H1 (cell line): ENCODE results near the gene AMY1A. TPM values are rescaled to one million over a fixed set of nuclear protein-coding genes. Genes with fewer than 3 reads are reported as not detected.
"Not testable (repeated sequence)": the region's sequence is repeated elsewhere in the genome, so short reads cannot be mapped to it uniquely, and the experiment has no call there.

Experiments
- CTCF ChIA-PET: fragments of 300-600 bp; sonication (Branson Sonifier 250); formaldehyde crosslinking; loops from one replicate; lab custom pipeline; 2021; ENCODE audit not compliant: partially characterized antibody; lab: Charles Lee
- POLR2A ChIA-PET: fragments of 300-600 bp; sonication (Branson Sonifier 250); formaldehyde crosslinking; loops from one replicate; lab custom pipeline; 2021; ENCODE audit warnings: inconsistent platforms; ENCODE audit not compliant: partially characterized antibody; lab: Charles Lee
- DNase-seq, 2 experiments: peaks; one replicate each; pipeline versions ENCODE4 v3.0.0 to v3.0.0-alpha.2; 2010 to 2022; ENCODE audit warnings: low spot score in 2 of 2, low read depth in 1 of 2, mixed read lengths in 1 of 2
- FAIRE-seq: peaks from 2 replicates; lab custom pipeline; 2011; peaks lifted over from hg19 to GRCh38; lab: Jason Lieb, UNC
- H2AFZ ChIP-seq: 2 replicates; pipeline ENCODE4 v1.8.1; 2012; ENCODE audit warnings: low read length, inconsistent platforms
- H2AK5ac ChIP-seq: 2 replicates; pipeline ENCODE4 v1.6.1; 2013; ENCODE audit warnings: low read depth, low read length
- H2BK120ac ChIP-seq: replicated peaks from 2 replicates; pipeline ENCODE3; 2013; ENCODE audit warnings: low read depth, low read length, inconsistent platforms
- H2BK12ac ChIP-seq: 2 replicates; pipeline ENCODE4 v1.6.1; 2013; ENCODE audit warnings: low read depth, low read length
- H2BK15ac ChIP-seq: 2 replicates; pipeline ENCODE4 v1.6.1; 2013; ENCODE audit warnings: low read length
- H2BK20ac ChIP-seq: 2 replicates; pipeline ENCODE4 v1.6.1; 2013; ENCODE audit warnings: low read length
- H2BK5ac ChIP-seq: 2 replicates; pipeline ENCODE4 v1.6.1; 2013; ENCODE audit warnings: low read depth, low read length
- H3K14ac ChIP-seq: 2 replicates; pipeline ENCODE4 v1.6.1; 2013; ENCODE audit warnings: inconsistent platforms; ENCODE audit not compliant: insufficient read length
- H3K18ac ChIP-seq: 2 replicates; pipeline ENCODE4 v1.6.1; 2013; ENCODE audit warnings: low read length; ENCODE audit errors: extremely low read depth
- H3K23ac ChIP-seq: 2 replicates; pipeline ENCODE4 v1.6.1; 2013; ENCODE audit warnings: inconsistent platforms; ENCODE audit not compliant: insufficient read length
- H3K23me2 ChIP-seq: 2 replicates; pipeline ENCODE4 v1.6.1; 2013; ENCODE audit warnings: low read depth, low read length
- H3K27ac ChIP-seq: 2 replicates; pipeline ENCODE4 v1.6.1; 2011; ENCODE audit warnings: low read depth, low read length, inconsistent platforms
- H3K27me3 ChIP-seq, 4 experiments: replicated peaks in 1 of 4; 1 replicate in 1 of 4; 2 replicates in 3 of 4; pipeline versions ENCODE4 v1.6.1 to v1.8.1; 2011 to 2013; ENCODE audit warnings: low read length in 3 of 4, mild to moderate bottlenecking in 3 of 4, inconsistent platforms in 2 of 4, mixed read lengths in 2 of 4, moderate library complexity in 1 of 4; ENCODE audit not compliant: control insufficient read depth in 3 of 4, insufficient read depth in 3 of 4; ENCODE audit errors: extremely low read depth in 1 of 4
- H3K36me3 ChIP-seq, 4 experiments: 2 replicates each; pipeline versions ENCODE4 v1.6.1 to v1.8.1; 2011 to 2013; ENCODE audit warnings: mild to moderate bottlenecking in 4 of 4, low read length in 3 of 4, moderate library complexity in 2 of 4, control low read depth in 1 of 4, inconsistent platforms in 1 of 4; ENCODE audit not compliant: insufficient read depth in 4 of 4, control insufficient read depth in 2 of 4
- H3K4ac ChIP-seq: replicated peaks from 2 replicates; pipeline ENCODE3; 2013; ENCODE audit warnings: low read length, low read depth, mixed read lengths, inconsistent platforms; ENCODE audit not compliant: insufficient read length
- H3K4me1 ChIP-seq, 4 experiments: replicated peaks in 1 of 4; 1 replicate in 1 of 4; 2 replicates in 3 of 4; pipeline versions ENCODE4 v1.6.1 to v1.8.1; 2011 to 2013; ENCODE audit warnings: low read length in 3 of 4, inconsistent platforms in 2 of 4, mixed read lengths in 1 of 4; ENCODE audit not compliant: insufficient read depth in 4 of 4, control insufficient read depth in 3 of 4
- H3K4me2 ChIP-seq, 2 experiments: 2 replicates each; pipeline versions ENCODE4 v1.6.1 to v1.8.1; 2011 to 2013; ENCODE audit warnings: low read depth in 2 of 2, low read length in 2 of 2, control low read depth in 1 of 2, inconsistent platforms in 1 of 2, mild to moderate bottlenecking in 1 of 2; ENCODE audit not compliant: insufficient read depth in 1 of 2
- H3K4me3 ChIP-seq, 4 experiments: fragments of 200-600, 300-600 bp in 1 of 4; sonication (generic), shearing (Covaris generic), sonication (Bioruptor Twin) in 1 of 4; 2 replicates each; pipeline versions ENCODE4 v1.5.1 to v1.8.1; 2011 to 2016; ENCODE audit warnings: low read length in 4 of 4, low read depth in 3 of 4, control low read depth in 2 of 4, inconsistent platforms in 2 of 4, mild to moderate bottlenecking in 2 of 4, mixed read lengths in 1 of 4, moderate library complexity in 1 of 4; ENCODE audit not compliant: insufficient read depth in 2 of 4; ENCODE audit errors: extremely low read depth in 1 of 4
- H3K56ac ChIP-seq: replicated peaks from 2 replicates; pipeline ENCODE3; 2013; ENCODE audit warnings: low read depth, mild to moderate bottlenecking, mixed read lengths, low read length, inconsistent platforms; ENCODE audit not compliant: insufficient read length
- H3K79me1 ChIP-seq: 2 replicates; pipeline ENCODE4 v1.6.1; 2013; ENCODE audit warnings: low read depth, low read length, control low read depth
- H3K79me2 ChIP-seq, 2 experiments: 2 replicates each; pipeline versions ENCODE4 v1.6.1 to v1.8.1; 2012 to 2013; ENCODE audit warnings: low read length in 2 of 2, mild to moderate bottlenecking in 2 of 2, inconsistent platforms in 1 of 2; ENCODE audit not compliant: insufficient read depth in 2 of 2, control insufficient read depth in 1 of 2
- H3K9ac ChIP-seq, 4 experiments: replicated peaks in 1 of 4; 1 replicate in 1 of 4; 2 replicates in 3 of 4; pipeline versions ENCODE4 v1.6.1 to v1.8.1; 2011 to 2013; ENCODE audit warnings: low read depth in 3 of 4, low read length in 3 of 4, control low read depth in 2 of 4, mild to moderate bottlenecking in 2 of 4, moderate library complexity in 2 of 4, inconsistent platforms in 1 of 4; ENCODE audit errors: extremely low read depth in 1 of 4
- H3K9me3 ChIP-seq, 2 experiments: 2 replicates each; pipeline versions ENCODE4 v1.6.1 to v1.8.1; 2012 to 2013; ENCODE audit warnings: mild to moderate bottlenecking in 2 of 2, moderate library complexity in 2 of 2, control low read depth in 1 of 2, inconsistent platforms in 1 of 2, low read depth in 1 of 2, low read length in 1 of 2, mixed read lengths in 1 of 2; ENCODE audit not compliant: insufficient read depth in 2 of 2
- H4K20me1 ChIP-seq, 2 experiments: replicated peaks in 1 of 2; 2 replicates each; pipeline versions ENCODE3 to v1.8.1; 2011 to 2013; ENCODE audit warnings: inconsistent platforms in 2 of 2, low read length in 2 of 2, mild to moderate bottlenecking in 1 of 2; ENCODE audit not compliant: insufficient read depth in 2 of 2, control insufficient read depth in 1 of 2
- H4K5ac ChIP-seq: 2 replicates; pipeline ENCODE4 v1.6.1; 2013; ENCODE audit warnings: low read length, low read depth, mixed read lengths, inconsistent platforms; ENCODE audit not compliant: insufficient read length
- H4K8ac ChIP-seq: 2 replicates; pipeline ENCODE4 v1.8.0; 2013; ENCODE audit warnings: mild to moderate bottlenecking, moderate library complexity, low read length, inconsistent platforms; ENCODE audit not compliant: insufficient read depth; ENCODE audit errors: extremely low read depth
- H4K91ac ChIP-seq: replicated peaks from 2 replicates; pipeline ENCODE3; 2013; ENCODE audit warnings: low read length, mixed read lengths, inconsistent platforms; ENCODE audit not compliant: insufficient read length
- WGBS, 2 experiments: shearing (Covaris generic) in 1 of 2; methylation state at CpG; one replicate each; pipeline versions ENCODE4 v1.1.6 to v1.1.7; 2013 to 2015; ENCODE audit warnings: low lambda C conversion rate in 2 of 2, mixed read lengths in 2 of 2, inconsistent platforms in 1 of 2, low coverage in 1 of 2, missing lambda C conversion rate in 1 of 2; ENCODE audit not compliant: insufficient replicate concordance in 2 of 2, insufficient coverage in 1 of 2, insufficient read length in 1 of 2; ENCODE audit errors: extremely low coverage in 1 of 2, missing lambda C conversion rate in 1 of 2; 5-methylcytosine and 5-hydroxymethylcytosine counted together
- polyA plus RNA-seq, 7 experiments: library from polyadenylated mRNA; depleted of rRNA in 3 of 7; stranded (reverse) in 5 of 7; unstranded in 2 of 7; fragments of >200 nt in 5 of 7; fragments of 200-250 nt in 2 of 7; gene quantifications; 1 replicate in 5 of 7; 2 replicates in 1 of 7; 4 replicates in 1 of 7; pipeline versions ENCODE4 v1.2.1 to v1.2.3, GENCODE V29; 2011 to 2013; ENCODE audit warnings: missing spikeins in 2 of 7, mixed read lengths in 2 of 7
- total RNA-seq: library from RNA; stranded (reverse); fragmentation: NEBNext Ultra II Directional; extraction: Animal tissue kit (Norgen Biotek cat#: 25700); gene quantifications from 2 replicates; pipeline ENCODE4 v1.2.1, GENCODE V29; 2021

The AMY1A gene
- total and polyA plus RNA-seq, 2 of the 8 experiments (the other 6 are each of a cell fraction or from before 2014, with no cell fraction given), result not detected

DNA sequence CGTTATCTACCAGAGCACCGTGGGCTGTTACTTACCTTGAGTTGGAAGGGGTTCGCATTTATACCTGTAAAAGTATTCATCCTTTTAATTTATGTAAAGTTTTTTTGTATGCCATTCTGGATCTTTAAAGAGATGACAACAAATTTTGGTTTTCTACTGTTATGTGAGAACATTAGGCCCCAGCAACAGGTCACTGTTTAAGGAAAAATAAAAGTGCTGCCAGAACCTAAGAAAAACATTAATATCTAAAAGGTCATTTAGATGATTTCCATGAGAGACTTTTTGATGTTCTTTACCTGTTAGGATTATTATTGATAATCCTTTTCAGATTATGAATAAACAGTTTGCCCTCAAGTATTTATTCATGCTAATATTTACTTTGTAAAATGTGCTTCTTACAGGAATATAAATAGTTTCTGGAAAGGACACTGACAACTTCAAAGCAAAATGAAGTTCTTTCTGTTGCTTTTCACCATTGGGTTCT, 38.5 kb upstream of the AMY1A start, which contains the start of gene AMY2A:
AMY2A (plus strand) TSS at position 434 of the 484 bp plus-strand sequence; CDS start at position 448, 14 bp downstream.
- H3K18ac ChIP-seq, H3K27me3 ChIP-seq, H3K79me1 ChIP-seq, H3K4me2 ChIP-seq, H3K56ac ChIP-seq, H2BK120ac ChIP-seq, H3K23ac ChIP-seq, H4K8ac ChIP-seq, H2BK15ac ChIP-seq, H2AFZ ChIP-seq, H2BK12ac ChIP-seq, H3K79me2 ChIP-seq, H4K20me1 ChIP-seq, POLR2A ChIA-PET, H2AK5ac ChIP-seq, H3K4me1 ChIP-seq, H3K4me3 ChIP-seq, H4K91ac ChIP-seq, H2BK5ac ChIP-seq, H3K4ac ChIP-seq, H2BK20ac ChIP-seq, H3K14ac ChIP-seq, H3K23me2 ChIP-seq, H3K27ac ChIP-seq, H3K36me3 ChIP-seq, DNase-seq, H4K5ac ChIP-seq, FAIRE-seq, H3K9me3 ChIP-seq, H3K9ac ChIP-seq, CTCF ChIA-PET: not testable (repeated sequence)
- 96% methylated on average over 3 of the region's 3 CpGs; no CpG with 5 or more reads in 1 of the 2 experiments for WGBS, 2 experiments

- POLR2A ChIA-PET, H3K23me2 ChIP-seq, H3K23ac ChIP-seq, H3K27me3 ChIP-seq, FAIRE-seq, H4K5ac ChIP-seq, H3K4me2 ChIP-seq, H3K14ac ChIP-seq, H2AFZ ChIP-seq, H4K8ac ChIP-seq, H3K36me3 ChIP-seq, H4K20me1 ChIP-seq, H2BK12ac ChIP-seq, H3K18ac ChIP-seq, H3K9me3 ChIP-seq, H2BK5ac ChIP-seq, H2BK20ac ChIP-seq, H2BK15ac ChIP-seq, H3K27ac ChIP-seq, H2AK5ac ChIP-seq, H3K9ac ChIP-seq, H3K79me2 ChIP-seq, CTCF ChIA-PET, H3K79me1 ChIP-seq, H3K4ac ChIP-seq, DNase-seq, H4K91ac ChIP-seq, H2BK120ac ChIP-seq, H3K4me1 ChIP-seq, H3K56ac ChIP-seq, H3K4me3 ChIP-seq: not testable (repeated sequence)
- WGBS, 2 experiments, result 95% methylated on average over 3 of the region's 4 CpGs; no CpG with 5 or more reads in 1 of the 2 experiments
Measured at GRCh38 chr1:103627436-103627835, 28.1 kb upstream of the AMY1A start.
